ENCODE measurements around the gene ESRRB.

The ESRRB gene

DNA sequence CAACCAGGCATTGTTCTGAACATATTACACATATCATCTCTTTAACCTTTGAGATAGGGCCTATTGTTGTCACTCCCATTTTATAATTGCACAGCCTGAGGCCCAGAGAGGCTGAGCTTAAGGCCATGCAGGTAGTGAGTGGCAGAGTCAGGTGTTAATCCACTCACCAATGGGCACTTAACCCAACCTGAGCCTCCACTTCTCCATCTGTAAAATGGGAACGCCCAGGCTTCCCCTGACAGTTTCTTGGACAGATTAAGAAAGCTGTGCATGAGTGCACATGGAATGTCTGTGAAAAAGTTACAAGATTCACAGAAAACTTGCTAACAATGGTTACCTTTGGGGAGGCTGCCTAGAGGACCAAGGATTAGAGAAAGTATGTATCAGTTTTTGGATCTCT, 32.9 kb downstream of the ESRRB start:
- no peak for DNase-seq

DNA sequence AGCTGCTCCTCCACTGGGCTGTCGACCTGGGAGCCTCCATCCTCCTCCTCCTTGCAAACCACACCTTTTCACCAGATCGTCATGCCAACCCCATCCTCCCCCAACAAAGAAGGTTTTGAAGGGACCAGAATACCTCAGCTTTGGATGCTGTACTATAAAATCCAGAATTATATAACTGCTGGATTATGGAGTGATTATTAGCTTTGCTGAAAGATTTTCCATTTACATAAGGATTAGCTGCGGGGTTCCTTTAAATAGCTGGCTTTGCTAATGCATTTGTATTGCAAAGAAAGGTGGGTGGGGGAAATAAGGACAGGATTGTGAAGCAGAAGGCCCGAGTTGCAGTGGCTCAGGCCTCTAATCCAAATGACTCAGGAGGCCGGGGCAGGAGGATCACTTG, 36.6 kb downstream of the ESRRB start:
- DNase-seq, result no peak

- no peak for DNase-seq
Observed at GRCh38 chr14:76413106-76413961, 37.4 kb downstream of the ESRRB start.

DNA sequence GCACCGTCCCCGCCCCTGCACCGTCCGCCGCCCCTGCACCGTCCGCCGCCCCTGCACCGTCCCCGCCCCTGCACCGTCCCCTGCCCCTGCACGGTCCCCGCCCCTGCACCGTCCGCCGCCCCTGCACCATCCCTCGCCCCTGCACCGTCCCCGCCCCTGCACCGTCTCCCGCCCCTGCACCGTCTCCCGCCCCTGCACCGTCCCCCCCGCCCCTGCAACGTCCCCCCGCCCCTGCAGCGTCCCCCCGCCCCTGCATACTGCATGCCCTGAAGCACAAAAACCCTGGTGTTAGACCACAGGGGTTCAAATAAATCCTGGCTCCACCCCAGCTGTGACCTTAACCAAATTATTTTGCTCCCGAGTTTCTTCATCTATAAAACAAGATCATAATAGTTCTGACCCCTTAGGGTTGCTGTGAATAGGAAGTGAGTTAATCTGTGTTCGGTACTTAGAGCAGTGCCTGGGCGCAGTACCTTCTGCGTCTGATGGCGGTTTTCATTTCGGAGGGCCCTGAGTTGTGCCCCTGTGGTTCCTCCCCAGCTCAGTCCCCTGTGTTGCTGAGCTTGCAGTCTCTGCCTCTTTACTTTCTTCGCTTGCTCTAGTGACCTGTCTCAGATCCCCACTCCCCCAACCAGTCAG, 38.1 kb downstream of the ESRRB start:
- DNase-seq, result no peak

DNA sequence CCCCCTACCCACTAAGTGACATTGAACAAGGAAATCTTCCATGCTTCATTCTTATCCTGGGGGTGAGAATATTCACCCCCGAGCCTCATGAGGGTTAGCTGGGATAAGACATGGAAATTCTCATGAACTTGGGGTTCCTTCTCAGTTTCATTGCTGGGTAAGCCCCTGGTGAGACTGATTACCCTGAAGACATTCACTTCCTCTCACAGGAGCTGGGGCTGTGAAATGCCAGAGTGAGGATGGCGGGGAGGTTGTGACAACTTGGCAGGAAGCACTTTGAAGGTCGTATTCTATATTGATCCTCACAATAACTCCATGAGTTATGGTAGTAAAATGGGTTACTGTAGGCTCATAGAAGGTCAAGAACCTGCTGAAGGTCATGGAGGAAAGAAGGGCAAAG, 43.5 kb downstream of the ESRRB start:
- DNase-seq, result no peak

DNA sequence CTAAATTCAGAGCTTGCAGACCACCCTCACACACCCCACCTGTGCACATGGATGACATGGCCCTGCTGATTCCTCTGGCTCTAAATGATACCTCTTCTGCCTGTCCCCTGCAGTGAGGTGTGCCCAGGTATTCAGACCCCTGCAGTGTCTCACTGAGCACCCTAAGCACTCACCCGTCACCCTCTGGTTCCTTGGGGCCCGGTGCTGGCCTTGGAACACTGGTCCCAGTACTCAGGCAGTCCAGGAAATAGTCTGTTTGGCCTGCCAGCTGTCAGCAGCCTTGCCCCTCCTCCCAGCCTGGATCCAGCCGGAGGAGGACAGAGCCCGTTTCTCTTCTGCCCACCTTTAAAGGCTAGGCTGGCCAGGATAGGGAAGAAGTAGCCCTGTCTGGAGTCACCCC, 44.9 kb downstream of the ESRRB start:
- DNase-seq, result no peak

DNA sequence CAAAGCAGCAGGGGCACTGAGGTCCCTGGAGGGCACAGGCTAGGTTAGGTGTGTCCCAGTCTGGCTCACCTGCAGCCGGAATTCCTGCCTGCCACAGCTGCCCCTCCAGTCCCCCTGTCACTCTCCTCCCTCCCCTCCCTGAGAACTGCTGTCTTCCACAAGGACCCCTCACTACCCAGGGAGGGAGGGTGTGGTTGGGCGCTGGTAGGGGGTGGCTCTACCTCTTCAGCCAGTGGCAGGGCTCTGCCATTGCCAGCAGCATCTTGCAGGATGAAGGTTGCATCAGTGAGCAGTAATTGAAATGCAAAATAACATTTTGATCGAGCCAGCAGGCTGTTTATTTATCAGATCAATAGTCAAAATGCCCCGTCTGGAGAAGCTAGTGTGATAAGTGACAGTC, 45.7 kb downstream of the ESRRB start:
- DNase-seq, result no peak

DNA sequence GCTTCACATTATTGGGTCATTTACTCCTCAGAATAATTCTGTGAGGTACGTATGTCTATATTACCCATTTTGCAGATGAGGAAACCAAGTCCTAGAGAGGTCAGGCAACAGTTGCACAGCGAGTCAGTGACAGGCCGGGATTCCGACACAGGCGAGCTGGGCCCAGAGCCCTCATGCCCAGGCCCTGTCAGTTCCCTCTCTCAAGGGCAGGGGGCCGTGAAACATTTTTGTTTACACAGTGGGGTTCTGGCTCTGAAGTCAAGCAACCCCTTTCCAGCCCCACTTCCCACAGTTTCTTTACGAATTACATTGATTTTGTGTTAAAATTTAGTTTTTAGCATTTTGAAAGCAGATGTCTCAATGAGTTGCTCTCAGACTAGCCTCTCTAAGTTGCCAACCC, 46.7 kb downstream of the ESRRB start:
- DNase-seq, result no peak

DNA sequence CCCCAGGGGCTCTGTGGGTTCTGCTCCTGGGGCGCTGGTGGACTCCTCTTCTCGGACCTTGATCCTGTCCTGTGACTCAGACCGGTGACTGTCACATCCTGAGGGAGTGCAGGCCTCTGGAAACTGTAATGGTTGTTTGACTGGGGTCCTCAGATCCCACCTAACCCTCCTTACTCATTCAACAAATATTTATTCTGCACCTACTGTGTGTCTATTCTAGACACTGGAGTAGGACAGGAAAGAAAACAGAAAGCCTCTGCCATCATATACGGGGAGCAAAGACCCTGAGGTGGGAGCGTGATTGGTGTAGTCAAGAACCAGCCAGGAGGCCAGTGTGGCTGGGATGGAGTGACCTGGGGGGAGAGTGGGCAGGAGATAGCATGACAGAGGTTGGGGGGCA, 47.6 kb downstream of the ESRRB start:
- no peak for DNase-seq

GRCh38 chr14:76424359-76424758, 48.4 kb downstream of the ESRRB start:
- DNase-seq, result no peak

GRCh38 chr14:76426161-76426696, 50.3 kb downstream of the ESRRB start:
- DNase-seq, result no peak

- DNase-seq, result no peak
Observed at GRCh38 chr14:76428611-76429010, 52.7 kb downstream of the ESRRB start.

DNA sequence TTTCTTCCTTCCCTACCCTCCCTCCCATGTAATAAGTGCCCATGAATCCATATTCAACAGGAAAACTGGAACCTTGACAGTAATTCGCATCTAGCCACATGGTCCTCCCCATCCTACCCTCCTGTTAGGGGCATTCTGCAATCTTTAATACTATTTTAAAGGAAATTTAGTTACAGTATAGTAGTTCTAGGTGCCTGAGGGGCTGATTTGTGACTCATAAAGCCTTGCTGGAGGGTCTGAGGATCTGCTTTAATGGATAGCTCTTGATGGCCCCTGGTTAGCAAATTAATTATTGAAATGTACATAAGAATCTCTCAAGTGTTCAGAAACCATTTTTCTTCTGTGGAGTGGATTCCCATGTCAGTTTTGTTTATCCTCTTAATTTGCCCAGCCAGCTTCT, 54.1 kb downstream of the ESRRB start:
- no peak for DNase-seq

GRCh38 chr14:76430475-76430980, 54.6 kb downstream of the ESRRB start:
- DNase-seq, result no peak

DNA sequence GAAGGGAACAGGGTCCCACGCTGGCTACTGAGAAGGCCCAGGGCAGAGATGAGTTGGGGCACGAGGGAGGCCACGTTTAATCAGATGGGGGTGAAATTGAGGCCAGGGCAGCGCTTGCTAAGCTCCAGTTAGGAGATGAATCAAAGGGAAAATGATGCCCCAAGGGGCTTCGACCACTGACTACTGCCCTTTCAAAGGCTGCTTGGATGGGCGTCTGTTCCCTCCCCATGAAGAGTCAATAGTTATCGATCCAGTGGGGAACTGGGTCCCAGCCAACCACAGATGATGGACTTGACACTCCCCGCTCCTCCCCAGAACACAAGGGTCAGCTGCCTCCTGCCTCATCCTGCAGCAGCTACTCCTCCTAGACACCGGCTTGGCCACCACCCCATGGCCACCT, 55.6 kb downstream of the ESRRB start:
- no peak for DNase-seq

- no peak for DNase-seq
Observed at GRCh38 chr14:76432827-76433752, 57.2 kb downstream of the ESRRB start.

DNA sequence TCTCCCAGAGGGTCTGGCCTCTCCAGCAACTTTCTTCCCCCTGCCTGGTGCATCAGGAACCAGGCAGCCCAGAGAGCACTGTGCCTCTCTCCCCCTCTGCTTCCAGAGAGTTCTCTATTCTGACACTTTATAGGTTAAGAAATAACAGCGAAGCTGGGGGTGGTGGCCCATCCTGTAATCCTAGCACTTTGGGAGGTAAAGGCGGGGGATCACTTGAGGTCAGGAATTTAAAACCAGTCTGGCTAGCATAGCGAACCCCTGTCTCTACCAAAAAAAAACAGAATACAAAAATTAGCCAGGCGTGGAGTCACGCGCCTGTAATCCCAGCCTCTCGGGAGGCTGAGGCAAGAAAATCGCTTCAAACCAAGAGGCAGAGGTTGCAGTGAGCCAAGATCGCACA, 58.3 kb downstream of the ESRRB start:
- no peak for DNase-seq

- DNase-seq, result no peak
Observed at GRCh38 chr14:76439237-76439775, 63.4 kb downstream of the ESRRB start.

DNA sequence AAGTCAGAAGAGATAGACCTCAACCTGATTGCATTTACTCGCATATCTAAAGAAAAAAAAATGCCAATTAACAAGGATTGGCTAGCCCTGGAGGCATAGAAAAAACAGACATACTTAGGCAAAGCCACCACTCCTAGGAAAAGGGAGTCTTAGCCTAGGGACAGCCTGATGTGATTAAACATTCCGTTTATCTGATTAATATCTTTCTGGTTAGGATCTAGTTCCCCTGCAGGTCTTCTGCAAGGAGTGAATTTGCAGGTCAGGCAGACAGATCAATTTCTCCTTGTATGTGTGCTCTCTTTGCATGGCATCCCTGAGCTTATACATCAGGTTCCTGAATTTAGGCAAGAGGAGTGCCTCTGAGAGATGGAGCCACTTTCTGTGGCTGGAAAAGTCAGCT, 70.5 kb downstream of the ESRRB start:
- no peak for DNase-seq

- DNase-seq, result no peak
Observed at GRCh38 chr14:76446921-76447320, 71.0 kb downstream of the ESRRB start.

GRCh38 chr14:76450476-76450875, 74.5 kb downstream of the ESRRB start:
- no peak for DNase-seq

DNA sequence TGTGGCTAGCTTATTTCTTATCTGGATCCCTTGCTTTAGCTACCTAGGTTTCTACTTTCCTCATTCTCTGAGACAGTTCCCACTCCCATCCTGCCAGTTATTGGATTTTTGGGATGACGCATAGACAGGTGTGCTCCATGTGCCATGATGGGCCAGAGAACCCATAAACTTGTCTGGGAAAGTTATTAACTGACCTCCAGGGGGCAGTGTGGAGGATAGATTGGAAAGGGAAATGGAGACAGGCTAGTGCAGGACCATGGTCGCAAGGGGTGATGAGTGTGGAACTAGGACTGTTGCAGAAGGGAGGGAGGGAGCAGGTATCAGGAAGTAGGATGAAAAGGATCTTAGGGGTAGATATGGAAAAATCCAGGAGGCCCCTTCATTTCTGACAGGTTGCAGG, 80.3 kb downstream of the ESRRB start:
- DNase-seq, result no peak
